Peyer's patch (tissue), 4 donors: Measurements from ENCODE around the gene KDM2B. TPM values are rescaled to one million over a fixed set of nuclear protein-coding genes. Genes with fewer than 3 reads are reported as not detected.
A peak's percentile ranks its signal among the peaks of the same experiment; 100 is the strongest.

Source experiments
- DNase-seq, 3 donors: peaks; one replicate each; pipeline ENCODE4 v3.0.0-alpha.2; 2017 to 2019
- H3K27ac ChIP-seq, 4 donors: fragments of 200-600 bp; sonication (generic); one replicate each; pipeline ENCODE4 v1.5.1; 2016 to 2019
- H3K27me3 ChIP-seq, 2 donors: fragments of 200-600 bp; sonication (generic); one replicate each; pipeline ENCODE4 v1.5.1; 2019
- H3K36me3 ChIP-seq, 3 donors: fragments of 200-600 bp; sonication (generic); one replicate each; pipeline ENCODE4 v1.5.1; 2016 to 2019
- H3K4me1 ChIP-seq, 4 donors: fragments of 200-600 bp; sonication (generic); one replicate each; pipeline ENCODE4 v1.5.1; 2016 to 2019
- H3K4me3 ChIP-seq, 4 donors: fragments of 200-600 bp; sonication (generic); 1 replicate in 3 of 4; 2 replicates in 1 of 4; pipeline ENCODE4 v1.5.1; 2016 to 2019; ENCODE audit warnings: mild to moderate bottlenecking in 1 of 4
- H3K9me3 ChIP-seq, 4 donors: fragments of 200-600 bp; sonication (generic); one replicate each; pipeline ENCODE4 v1.5.1; 2016 to 2019; ENCODE audit warnings: mild to moderate bottlenecking in 1 of 4
- CTCF ChIP-seq, 6 experiments: fragments of 450-650 bp in 4 of 6; fragments of 200-600 bp in 2 of 6; sonication (generic) in 1 of 6; IDR thresholded peaks; one replicate each; pipeline ENCODE4 v1.5.1; 2017 to 2019; ENCODE audit warnings: antibody characterized with exemption in 6 of 6, mild to moderate bottlenecking in 3 of 6, moderate library complexity in 1 of 6
- POLR2A ChIP-seq, 2 donors: fragments of 450-650 bp; IDR thresholded peaks; one replicate each; pipeline ENCODE4 v1.5.1; 2017; ENCODE audit warnings: antibody characterized with exemption in 2 of 2, mild to moderate bottlenecking in 2 of 2, moderate library complexity in 2 of 2
- total RNA-seq, 4 donors: library from RNA; depleted of rRNA; stranded (reverse); fragments of >200 nt; gene quantifications; one replicate each; pipeline ENCODE4 v1.1.0, GENCODE V29; 2016

Gene KDM2B
- total RNA-seq, 4 donors from 2014 or later: 10.0 to 115 (median 33.7) TPM

- TF ChIP-seq CTCF (IDR thresholded peaks at IDR 0.05) (no peak), POLR2A (IDR thresholded peaks at IDR 0.05) (no peak)
- DNase-seq: peak in 1 of 3 donors; percentile 56
- Histone ChIP-seq H3K9me3 (no peaks in the 10 kb centered on the region), H3K27me3 (no peaks in the 10 kb centered on the region), H3K4me1 (peaks cover 0 to 13% (median 0%) of the 10 kb centered on the region in 4 donors), H3K4me3 (no peak overlapping the region), H3K36me3 (peaks cover 0 to 68% (median 0%) of the 10 kb centered on the region in 3 donors), H3K27ac (no peak overlapping the region)
These were observed 163.0 kb downstream of the KDM2B start for GRCh38 chr12:121417847-121418246.

- no peak overlapping the region for H3K4me3 ChIP-seq
- no peaks in the 10 kb centered on the region for H3K27me3 ChIP-seq
- no peaks in the 10 kb centered on the region for H3K9me3 ChIP-seq
- no peak overlapping the region for H3K27ac ChIP-seq
- peaks cover 0 to 13% (median 0%) of the 10 kb centered on the region in 4 donors for H3K4me1 ChIP-seq
- TF ChIP-seq POLR2A (IDR thresholded peaks at IDR 0.05) (no peak), CTCF (IDR thresholded peaks at IDR 0.05) (no peak)
- peaks cover 0 to 31% (median 0%) of the 10 kb centered on the region in 3 donors for H3K36me3 ChIP-seq
- DNase-seq: no peak
These were observed 166.9 kb downstream of the KDM2B start for GRCh38 chr12:121413917-121414316.

GRCh38 chr12:121405211-121405610 is 175.6 kb downstream of the KDM2B start:
- Histone ChIP-seq H3K36me3 (peaks cover 0 to 29% (median 0%) of the 10 kb centered on the region in 3 donors), H3K27ac (no peak overlapping the region)

GRCh38 chr12:121404734-121405133 is 176.1 kb downstream of the KDM2B start:
- TF ChIP-seq CTCF (IDR thresholded peaks at IDR 0.05) (no peak), POLR2A (IDR thresholded peaks at IDR 0.05) (no peak)
- H3K27me3 ChIP-seq: no peaks in the 10 kb centered on the region
- peaks cover 0 to 29% (median 0%) of the 10 kb centered on the region in 3 donors for H3K36me3 ChIP-seq
- peaks cover 0 to 13% (median 0%) of the 10 kb centered on the region in 4 donors for H3K4me1 ChIP-seq
- DNase-seq: no peak
- no peaks in the 10 kb centered on the region for H3K9me3 ChIP-seq
- H3K27ac ChIP-seq: no peak overlapping the region
- H3K4me3 ChIP-seq: no peak overlapping the region

More at GRCh38 chr12:121405211-121405610, 175.6 kb downstream of the KDM2B start:
- no peak for DNase-seq
- Histone ChIP-seq H3K4me3 (no peak overlapping the region), H3K9me3 (no peaks in the 10 kb centered on the region), H3K4me1 (peaks cover 0 to 13% (median 0%) of the 10 kb centered on the region in 4 donors), H3K27me3 (no peaks in the 10 kb centered on the region)
- no peak for TF ChIP-seq CTCF (IDR thresholded peaks at IDR 0.05)
- no peak for TF ChIP-seq POLR2A (IDR thresholded peaks at IDR 0.05)

DNA sequence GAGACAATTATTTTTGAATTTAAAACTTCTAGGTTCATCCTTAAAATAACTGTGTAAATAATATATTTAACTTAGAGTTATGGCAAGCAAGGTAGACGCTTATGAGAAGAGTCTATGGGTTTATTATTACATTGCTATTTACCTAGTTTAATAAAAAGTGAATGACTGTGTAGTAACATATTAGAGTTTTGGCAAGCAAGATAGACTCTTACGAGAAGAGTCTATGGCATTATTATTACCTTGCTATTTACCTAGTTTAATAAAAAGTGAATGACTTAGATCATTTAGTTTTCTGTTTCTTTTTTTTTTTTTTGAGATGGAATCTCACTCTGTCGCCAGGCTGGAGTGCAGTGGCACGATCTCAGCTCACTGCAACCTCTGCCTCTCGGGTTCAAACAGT is 177.1 kb downstream of the KDM2B start:
- H3K9me3 ChIP-seq: no peaks in the 10 kb centered on the region
- no peak for DNase-seq
- no peaks in the 10 kb centered on the region for H3K27me3 ChIP-seq
- no peak for TF ChIP-seq POLR2A (IDR thresholded peaks at IDR 0.05)
- TF ChIP-seq CTCF (IDR thresholded peaks at IDR 0.05): no peak
- H3K27ac ChIP-seq: no peak overlapping the region
- peaks cover 0 to 18% (median 2%) of the 10 kb centered on the region in 4 donors for H3K4me1 ChIP-seq
- H3K36me3 ChIP-seq: peaks cover 0 to 26% (median 0%) of the 10 kb centered on the region in 3 donors
- H3K4me3 ChIP-seq: no peak overlapping the region
